GM19395 (cell line): ENCODE measurements around the gene GLI2.

Experiments used
- ATAC-seq: cut with Tn5 transposase; IDR thresholded peaks from one replicate; pipeline ENCODE4 v1.9.1; 2021; ENCODE audit warnings: mild to moderate bottlenecking, moderate library complexity; ENCODE audit not compliant: unreplicated experiment

The GLI2 gene

DNA sequence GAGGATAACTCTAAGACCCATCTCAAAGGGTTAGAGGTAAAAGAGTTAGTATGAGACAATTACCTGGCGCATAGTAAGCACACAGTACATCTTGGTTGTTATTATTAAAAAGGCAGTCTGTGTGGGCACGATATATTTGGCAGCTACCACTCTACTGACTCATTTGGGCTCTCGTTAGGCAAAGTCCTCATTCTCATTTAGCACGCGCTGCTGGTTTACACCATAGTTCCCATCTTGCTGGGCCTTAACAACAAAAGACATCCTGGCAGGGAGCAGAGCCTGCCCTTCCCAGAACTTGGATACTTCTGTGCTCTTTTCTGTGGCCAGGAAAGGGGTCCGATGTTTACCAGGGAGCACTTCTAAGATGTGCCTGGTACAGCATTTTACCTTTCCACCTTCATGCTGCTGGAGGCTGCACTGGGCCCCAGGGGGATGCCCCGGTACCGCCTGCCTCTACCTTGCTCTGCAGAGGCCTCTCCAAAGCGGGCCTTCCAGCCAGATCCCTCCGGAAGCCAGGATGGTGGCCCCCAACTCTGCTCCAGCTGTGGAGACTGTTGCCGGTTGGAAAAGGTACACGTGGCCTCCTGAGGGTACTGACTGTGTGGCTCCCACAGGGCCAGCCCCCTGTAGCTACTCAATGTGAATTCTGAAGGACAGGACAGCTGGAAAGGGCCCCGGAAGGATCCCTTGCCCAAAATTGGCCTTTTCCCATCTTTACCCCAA is 15.0 kb downstream of the GLI2 start:
- ATAC-seq: no peak

- ATAC-seq: no peak
Observed at GRCh38 chr2:120751553-120751952, 15.9 kb downstream of the GLI2 start.

DNA sequence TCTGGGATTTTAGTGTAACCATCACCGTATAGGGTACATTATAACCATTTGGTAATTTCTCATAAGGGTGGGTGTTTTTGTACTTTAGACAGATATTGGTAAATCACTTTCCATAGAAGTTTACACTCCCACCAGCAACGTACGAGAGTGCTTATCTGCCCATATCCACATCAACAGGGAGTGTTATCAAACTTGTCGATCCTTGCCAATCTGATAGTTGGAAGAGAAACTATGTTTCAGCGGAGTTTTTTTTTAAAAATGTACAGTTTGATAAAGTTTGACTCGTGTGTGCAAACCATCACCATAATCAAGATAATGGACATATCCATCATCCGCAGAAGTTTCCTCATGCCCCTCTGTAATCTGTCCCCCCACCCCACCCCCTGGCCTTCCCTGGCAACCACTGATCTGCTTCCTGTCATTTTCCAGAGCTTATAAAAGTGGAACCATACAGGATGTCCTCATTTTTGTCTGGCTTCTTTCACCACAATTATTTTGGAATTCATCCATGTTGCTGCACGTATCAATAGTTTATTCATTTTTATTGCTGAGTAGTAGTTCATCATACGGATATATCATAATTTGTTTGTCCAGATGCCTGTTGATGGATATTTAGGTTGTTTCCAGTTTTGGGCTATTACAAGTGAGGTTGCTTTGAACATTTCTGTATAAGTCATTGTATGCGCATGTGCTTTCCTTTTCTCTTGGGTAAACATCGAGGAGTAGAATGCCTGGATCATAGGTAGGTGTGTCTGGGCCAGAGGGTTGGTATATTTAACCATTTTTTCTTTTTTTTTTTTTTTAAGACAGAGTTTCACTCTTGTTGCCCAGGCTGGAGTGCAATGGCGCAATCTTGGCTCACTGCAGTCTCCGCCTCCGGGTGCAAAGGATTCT is 18.6 kb downstream of the GLI2 start:
- ATAC-seq: no peak

DNA sequence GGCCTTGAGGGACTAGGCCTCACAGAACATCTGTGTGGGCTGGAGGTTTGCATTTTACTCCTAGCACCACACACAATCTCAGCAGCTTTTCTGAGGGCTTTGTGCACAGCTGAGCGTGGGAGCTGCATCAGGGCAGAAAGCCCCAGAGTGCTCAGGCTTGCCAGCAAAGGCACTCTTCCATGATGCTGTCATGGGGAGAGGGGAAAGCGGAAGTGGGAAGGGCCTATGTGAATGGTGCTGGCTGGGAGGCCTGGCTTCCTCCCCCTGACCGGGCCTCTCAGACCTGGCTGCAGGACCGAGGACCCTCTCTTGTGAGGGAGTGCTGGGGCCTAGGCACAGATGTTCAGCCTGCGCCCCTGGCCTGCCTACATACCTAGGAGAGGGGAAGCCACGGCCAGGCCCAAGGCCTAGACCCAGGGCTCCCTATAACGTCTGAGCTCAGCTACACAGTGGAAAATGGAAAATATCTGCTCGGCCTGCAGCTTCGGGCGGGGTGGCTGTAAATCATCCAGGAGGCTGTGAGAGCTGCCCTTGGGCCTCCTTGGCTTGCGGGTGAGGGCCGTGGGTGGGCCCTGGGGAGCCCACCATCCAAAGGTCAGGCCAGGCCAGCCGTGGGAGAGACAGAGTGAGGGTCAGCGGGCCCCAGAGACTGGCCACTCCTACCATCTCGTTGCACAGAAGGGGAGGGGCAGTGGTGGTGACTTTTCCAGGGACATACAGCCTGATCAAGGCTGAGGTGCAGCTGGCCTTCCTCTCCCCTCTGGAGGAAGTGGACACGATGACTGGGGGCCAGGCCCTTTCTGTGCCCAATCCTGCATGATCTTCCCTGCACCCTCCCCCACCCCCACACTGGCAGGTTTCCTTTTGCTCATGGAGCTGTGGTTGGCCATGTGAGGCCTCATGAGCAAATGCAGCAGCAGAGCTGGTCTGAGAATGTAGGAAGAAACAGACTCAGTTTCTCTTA is 22.8 kb downstream of the GLI2 start:
- no peak for ATAC-seq

- no peak for ATAC-seq
Observed at GRCh38 chr2:120759543-120760331, 24.1 kb downstream of the GLI2 start.

GRCh38 chr2:120760446-120761135 is 24.9 kb downstream of the GLI2 start:
- ATAC-seq: no peak

DNA sequence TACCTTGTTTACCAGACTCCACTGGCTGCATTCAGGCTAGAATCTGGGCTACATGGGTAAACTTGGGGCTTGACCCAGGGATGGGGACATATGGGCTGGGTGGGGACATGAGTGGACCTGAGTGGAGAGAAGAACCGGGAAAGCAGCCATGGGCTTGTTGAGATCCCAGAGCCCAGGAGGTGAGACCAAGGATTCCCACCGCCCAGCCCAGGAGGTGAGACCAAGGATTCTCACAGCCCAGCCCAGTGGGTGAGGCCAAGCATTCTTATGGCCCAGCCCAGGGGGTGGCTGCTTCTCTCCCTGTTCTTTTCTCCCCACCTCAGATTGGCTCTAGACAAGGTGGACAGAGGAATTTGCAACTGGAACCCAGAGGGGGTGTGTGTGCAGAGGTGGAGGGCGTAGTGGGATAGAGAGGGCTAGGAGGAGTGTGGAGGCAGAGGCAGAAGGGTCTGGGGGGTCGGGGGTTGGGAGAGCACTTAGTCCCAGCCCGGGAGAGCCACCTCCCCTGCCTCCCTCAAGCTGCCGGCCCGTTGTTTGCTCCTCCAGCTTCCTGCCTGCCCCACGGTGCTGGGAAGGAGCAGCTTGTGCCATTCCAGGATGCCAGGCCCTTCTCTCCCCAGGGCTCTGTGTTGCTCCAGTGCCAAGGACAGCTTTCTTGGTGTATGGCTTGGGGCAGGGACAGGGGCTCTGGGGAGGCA is 25.6 kb downstream of the GLI2 start:
- no peak for ATAC-seq

- no peak for ATAC-seq
Observed at GRCh38 chr2:120761911-120762310, 26.2 kb downstream of the GLI2 start.

GRCh38 chr2:120762341-120763061 is 26.8 kb downstream of the GLI2 start:
- no peak for ATAC-seq

DNA sequence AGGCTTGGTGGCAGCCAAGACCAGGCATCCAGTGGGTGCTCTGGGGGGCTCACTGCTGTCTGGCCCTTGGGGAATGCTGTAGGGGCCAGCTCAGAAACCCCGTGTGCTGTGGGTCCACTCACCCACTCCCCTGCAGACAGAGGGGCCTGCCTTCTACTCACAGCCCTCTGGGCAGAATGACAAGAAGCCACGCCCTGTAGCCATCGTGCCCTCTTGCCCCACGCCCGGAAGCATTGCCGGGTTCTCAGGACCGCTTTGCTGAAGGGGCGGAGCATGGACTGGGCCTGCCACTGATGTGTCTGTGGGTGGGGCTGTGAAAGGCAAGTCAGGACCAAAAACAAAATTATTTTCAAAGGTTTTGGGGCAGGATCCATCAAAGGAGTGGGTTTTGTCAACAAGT is 27.8 kb downstream of the GLI2 start:
- ATAC-seq: no peak

DNA sequence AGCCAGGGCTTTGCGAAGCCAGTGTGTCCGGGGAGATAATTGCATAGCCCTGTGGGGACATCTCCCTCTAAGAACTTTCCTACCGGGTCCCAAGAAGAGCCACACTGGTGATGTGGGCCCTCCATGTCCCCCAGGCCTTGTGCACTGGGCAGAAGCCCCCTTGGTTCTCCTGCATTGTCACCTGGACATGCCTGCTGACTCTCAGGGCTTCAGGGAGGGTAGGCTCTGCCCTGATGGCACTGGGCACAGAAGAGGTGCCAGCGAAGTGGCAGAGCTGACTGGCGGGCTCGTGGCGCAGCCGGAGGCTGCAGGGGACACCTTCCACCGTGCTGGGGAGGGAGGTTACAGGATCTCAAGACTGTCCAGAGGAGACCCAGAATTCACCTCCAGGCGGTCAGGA is 28.3 kb downstream of the GLI2 start:
- ATAC-seq: no peak

DNA sequence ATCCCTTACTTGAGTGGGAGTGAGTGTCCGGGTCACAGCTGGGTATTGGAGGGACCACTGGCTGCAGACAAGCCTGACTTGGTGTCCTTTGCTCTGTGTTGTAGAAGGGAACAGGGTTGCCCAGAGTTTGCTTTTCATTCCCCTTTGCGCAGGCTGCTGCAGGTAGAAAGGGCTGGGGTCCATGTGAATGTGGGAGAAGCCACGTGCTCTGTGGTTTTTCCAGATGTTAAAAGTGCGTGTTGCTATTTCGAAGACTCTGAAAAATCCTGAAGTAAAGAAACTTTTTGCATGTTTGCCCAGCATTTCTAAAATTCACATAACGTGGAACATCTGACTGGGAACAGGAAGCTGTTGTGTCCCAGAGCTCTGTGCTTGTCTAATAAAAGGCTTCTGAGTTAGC is 28.8 kb downstream of the GLI2 start:
- ATAC-seq: no peak

DNA sequence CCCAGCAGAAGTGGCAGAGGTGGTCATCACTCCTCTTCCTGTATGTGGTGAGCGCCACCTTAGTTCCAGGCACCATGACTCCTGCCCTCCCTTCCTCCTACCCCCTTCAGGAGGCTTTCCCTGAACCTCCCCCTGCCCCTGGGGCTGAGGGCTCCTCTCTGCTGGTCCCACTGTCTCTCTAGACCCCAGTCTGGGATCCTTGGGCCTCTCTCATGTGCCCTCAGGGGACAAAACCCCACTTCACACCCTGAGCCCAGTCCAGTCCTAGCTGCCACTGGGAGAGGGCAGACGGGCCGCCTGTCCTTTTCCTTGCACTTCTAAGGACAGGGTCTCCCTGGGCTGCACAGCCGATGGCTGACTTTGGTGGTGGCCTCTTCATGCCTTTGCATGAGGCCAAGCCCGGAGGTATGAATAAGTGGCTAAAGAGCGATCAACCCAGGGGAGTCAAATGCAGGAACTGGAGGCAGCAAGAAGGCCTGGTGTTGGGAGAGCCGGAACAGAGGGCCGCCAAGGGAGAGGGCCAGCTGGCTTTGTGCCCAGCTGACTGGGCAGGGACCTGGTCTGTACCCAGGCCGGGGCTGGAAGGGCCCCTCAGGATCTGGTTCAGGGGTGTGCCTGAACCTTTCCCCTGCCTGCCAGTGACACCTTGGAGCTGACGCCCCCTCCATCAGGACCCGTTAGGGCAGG is 29.5 kb downstream of the GLI2 start:
- ATAC-seq: no peak

- ATAC-seq: no peak
Observed at GRCh38 chr2:120765678-120766469, 30.2 kb downstream of the GLI2 start.

DNA sequence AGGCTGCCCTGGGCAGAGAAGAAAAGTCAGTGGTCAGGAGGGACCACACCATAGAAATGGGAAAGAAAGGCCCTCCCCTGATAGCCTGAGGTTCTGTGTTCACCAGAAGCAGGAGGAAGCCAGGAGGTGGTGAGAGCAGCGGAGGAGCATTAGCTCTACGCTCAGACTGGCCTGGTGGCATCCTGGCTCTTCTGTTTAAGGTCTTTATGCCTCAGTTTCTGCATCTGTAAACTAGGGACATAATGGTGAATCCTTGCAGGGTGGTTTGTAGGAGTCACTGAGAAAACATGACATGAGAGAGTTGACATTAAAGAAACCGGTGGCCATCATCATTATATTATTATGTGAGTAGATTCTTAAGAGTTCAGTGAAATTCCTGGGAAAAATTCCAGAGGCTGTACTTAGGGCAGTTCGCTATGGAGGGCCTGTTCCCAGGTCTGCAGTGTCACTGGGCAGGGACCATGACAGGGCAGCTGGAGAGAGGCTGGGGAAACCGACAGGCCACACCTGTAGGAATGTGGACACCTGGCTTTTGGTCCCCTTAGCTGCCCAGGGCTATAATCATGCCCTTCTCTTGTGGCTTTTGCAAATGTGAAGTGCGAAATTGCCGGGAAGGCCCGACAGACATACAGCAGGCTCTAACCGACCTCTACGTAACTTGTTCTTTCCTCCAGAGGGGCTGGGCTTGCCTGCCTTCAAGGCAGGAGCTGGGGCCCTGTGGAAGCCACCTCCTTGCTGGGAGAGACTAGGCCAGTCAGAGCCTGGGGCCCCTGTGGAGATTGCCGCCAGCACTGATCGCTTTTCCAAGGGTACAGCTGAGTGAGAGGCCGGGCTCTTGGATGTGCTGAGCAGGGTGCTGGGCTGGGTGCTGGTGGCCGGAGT is 31.0 kb downstream of the GLI2 start:
- ATAC-seq: no peak

DNA sequence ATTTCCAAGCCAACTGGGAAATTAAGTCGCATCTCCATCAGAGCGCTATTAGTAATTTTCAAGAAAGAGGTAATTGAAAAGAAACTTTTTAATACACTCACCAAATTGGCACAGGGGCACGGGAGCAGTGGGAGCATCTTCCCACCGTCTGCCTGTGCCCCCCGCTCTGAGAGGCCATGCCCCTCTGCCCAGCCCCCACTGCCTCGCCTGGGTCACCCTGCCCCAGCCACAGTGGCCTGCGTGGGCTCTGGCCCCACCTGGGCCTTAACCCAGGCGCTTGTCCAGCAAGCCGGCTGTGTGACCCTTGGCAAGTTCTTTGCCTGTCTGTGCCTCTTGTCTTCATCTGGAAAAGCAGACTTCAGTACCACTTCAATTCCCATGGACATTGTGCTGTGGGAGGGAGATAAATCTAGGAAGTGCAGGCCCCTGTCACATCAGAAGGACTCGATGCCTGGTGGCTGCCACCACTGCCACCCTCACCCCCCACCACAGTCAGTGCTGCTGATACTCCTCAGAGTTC is 31.9 kb downstream of the GLI2 start:
- no peak for ATAC-seq
